K562 (cell line): ENCODE data around the gene CACNB2. TPM values are rescaled to one million over a fixed set of nuclear protein-coding genes. Genes with fewer than 3 reads are reported as not detected.

Source experiments
- ATAC-seq: fragments of 200-7000 bp; cut with Tn5 transposase; 3 replicates; pipeline ENCODE4 v1.9.1; 2020; ENCODE audit warnings: moderate library complexity
- BruUV-seq: library from RNA; stranded (reverse); fragments of 400-500 nt; replicated peaks from 2 replicates; lab custom pipeline; 2021; lab: Mats Ljungman, UMichigan
- CTCF ChIA-PET: fragments of 300-600 bp; formaldehyde crosslinking; extraction: SDS; loops from one replicate; lab custom pipeline; 2021; ENCODE audit warnings: low intra/inter-chr PET ratio; lab: Yijun Ruan, JAX
- POLR2A ChIA-PET: fragments of 300-600, 350-650 bp; sonication (Branson Sonifier 250); formaldehyde crosslinking; extraction: SDS; loops from one replicate; lab custom pipeline; 2021; ENCODE audit warnings: antibody characterized with exemption, inconsistent platforms; lab: Yijun Ruan, JAX
- DNase-seq, 4 experiments: peaks; one replicate each; pipeline versions ENCODE4 v3.0.0 to v3.0.0-alpha.2; 2011 to 2018; ENCODE audit warnings: low spot score in 3 of 4, mixed read lengths in 3 of 4; ENCODE audit errors: extremely low read depth in 1 of 4
- FAIRE-seq: peaks from 2 replicates; lab custom pipeline; 2011; peaks lifted over from hg19 to GRCh38; lab: Jason Lieb, UNC
- H2AFZ ChIP-seq: 2 replicates; pipeline ENCODE4 v1.6.0; 2011; ENCODE audit warnings: low read depth, low read length, control low read depth, inconsistent platforms
- H3K27ac ChIP-seq: fragments of 200-600 bp; 3 replicates; pipeline ENCODE4 v1.8.0; 2011; ENCODE audit warnings: low read depth, mild to moderate bottlenecking, control low read depth, inconsistent platforms, low read length, moderate library complexity, mixed read lengths; ENCODE audit errors: extremely low read depth
- H3K27me3 ChIP-seq, 2 experiments: fragments of 300-600 bp in 1 of 2; 2 replicates in 1 of 2; 3 replicates in 1 of 2; pipeline versions ENCODE4 v1.6.0 to v1.8.0; 2011; ENCODE audit warnings: inconsistent platforms in 2 of 2, low read length in 2 of 2, mild to moderate bottlenecking in 1 of 2, mixed read lengths in 1 of 2, moderate library complexity in 1 of 2; ENCODE audit not compliant: control insufficient read depth in 2 of 2, insufficient read depth in 2 of 2
- H3K36me3 ChIP-seq: fragments of 300-600 bp; 3 replicates; pipeline ENCODE4 v1.8.0; 2011; ENCODE audit warnings: mild to moderate bottlenecking, low read length, inconsistent platforms; ENCODE audit not compliant: control insufficient read depth, insufficient read depth
- H3K4me1 ChIP-seq, 2 experiments: fragments of 200-600 bp in 1 of 2; replicated peaks in 1 of 2; 2 replicates in 1 of 2; 3 replicates in 1 of 2; pipeline versions ENCODE4 v1.5.1 to v1.8.0; 2011; ENCODE audit warnings: inconsistent platforms in 2 of 2, low read length in 2 of 2, mild to moderate bottlenecking in 1 of 2, mixed read lengths in 1 of 2, moderate library complexity in 1 of 2; ENCODE audit not compliant: control insufficient read depth in 2 of 2, insufficient read depth in 2 of 2
- H3K4me2 ChIP-seq: 2 replicates; pipeline ENCODE4 v1.6.1; 2011; ENCODE audit warnings: low read length, control low read depth, inconsistent platforms, mixed read lengths; ENCODE audit not compliant: insufficient read depth
- H3K4me3 ChIP-seq: fragments of 200-600 bp; sonication (generic), shearing (Covaris generic); 2 replicates; pipeline ENCODE4 v1.5.1; 2016; ENCODE audit warnings: control low read depth, inconsistent platforms
- H3K79me2 ChIP-seq: fragments of 200-600 bp; 3 replicates; pipeline ENCODE4 v1.8.0; 2011; ENCODE audit warnings: low read length, inconsistent platforms; ENCODE audit not compliant: control insufficient read depth, insufficient read depth
- H3K9ac ChIP-seq, 2 experiments: 2 replicates each; pipeline versions ENCODE4 v1.6.0 to v1.6.1; 2011; ENCODE audit warnings: low read depth in 2 of 2, low read length in 2 of 2, control low read depth in 1 of 2, inconsistent platforms in 1 of 2, mild to moderate bottlenecking in 1 of 2, mixed read lengths in 1 of 2; ENCODE audit not compliant: insufficient read depth in 1 of 2
- H3K9me1 ChIP-seq: one replicate; pipeline ENCODE4 v1.6.0; 2011; ENCODE audit warnings: inconsistent platforms, mild to moderate bottlenecking, low read length, moderate library complexity; ENCODE audit not compliant: control insufficient read depth, insufficient read depth
- H3K9me3 ChIP-seq: replicated peaks from 2 replicates; pipeline ENCODE4 v1.5.1; 2011; ENCODE audit warnings: low read depth, low read length, inconsistent platforms; ENCODE audit not compliant: control insufficient read depth, insufficient read depth
- H4K20me1 ChIP-seq: replicated peaks from 2 replicates; pipeline ENCODE4 v1.6.1; 2011; ENCODE audit warnings: low read length, inconsistent platforms, mixed read lengths; ENCODE audit not compliant: control insufficient read depth, insufficient read depth
- ARID1B ChIP-seq: fragments of 450-650 bp; IDR thresholded peaks from 2 replicates; pipeline ENCODE4 v1.6.1; 2016; ENCODE audit warnings: antibody characterized with exemption, mild to moderate bottlenecking, inconsistent platforms
- ATF4 ChIP-seq: fragments of 450-650 bp; formaldehyde crosslinking; IDR thresholded peaks from 2 replicates; pipeline ENCODE4 v1.4.0; 2022; ENCODE audit warnings: mild to moderate bottlenecking, moderate library complexity
- C11orf30 ChIP-seq: fragments of 450-650 bp; IDR thresholded peaks from 2 replicates; pipeline ENCODE4 v1.6.1; 2016; ENCODE audit warnings: low read depth, mild to moderate bottlenecking
- ELF4 ChIP-seq: fragments of 450-650 bp; formaldehyde crosslinking; IDR thresholded peaks from 2 replicates; pipeline ENCODE4 v1.4.0; 2022; ENCODE audit warnings: missing genetic modification characterization
- NCOA6 ChIP-seq: fragments of 450-650 bp; IDR thresholded peaks from 2 replicates; pipeline ENCODE4 v1.6.1; 2017; ENCODE audit warnings: mild to moderate bottlenecking
- NFE2 ChIP-seq: IDR thresholded peaks from 2 replicates; pipeline ENCODE4 v1.6.1; 2014; ENCODE audit warnings: antibody characterized with exemption, low read depth
- PYGO2 ChIP-seq: fragments of 450-650 bp; IDR thresholded peaks from 2 replicates; pipeline ENCODE4 v1.6.1; 2016; ENCODE audit warnings: mild to moderate bottlenecking, missing genetic modification characterization, moderate library complexity, missing compliant biosample characterization
- SMARCB1 ChIP-seq: IDR thresholded peaks from 2 replicates; pipeline ENCODE4 v1.6.1; 2011; ENCODE audit warnings: improper control_type of control experiment, low read depth; ENCODE audit not compliant: insufficient read length
- TEAD4 ChIP-seq, 2 experiments: sonication (generic) in 1 of 2; formaldehyde crosslinking in 1 of 2; IDR thresholded peaks; 2 replicates each; pipeline versions ENCODE4 v1.6.1 to v1.8.0; 2012 to 2022; ENCODE audit warnings: borderline replicate concordance in 1 of 2, inconsistent platforms in 1 of 2, low read length in 1 of 2, mild to moderate bottlenecking in 1 of 2, missing genetic modification reagents in 1 of 2
- TRIM28 ChIP-seq: fragments of 450-650 bp; IDR thresholded peaks from 2 replicates; pipeline ENCODE4 v1.6.1; 2017
- XRCC4 ChIP-seq: IDR thresholded peaks from one replicate; pipeline ENCODE4 v1.6.1; 2011; ENCODE audit not compliant: insufficient read depth, insufficient read length; ENCODE audit errors: extremely low read depth
- ZNF224 ChIP-seq: sonication (generic); formaldehyde crosslinking; IDR thresholded peaks from 2 replicates; pipeline ENCODE4 v1.8.0; 2022; ENCODE audit warnings: mild to moderate bottlenecking, missing genetic modification reagents
- WGBS: fragments of 100-300 bp; shearing (Covaris generic); methylation state at CpG from one replicate; pipeline ENCODE4 v1.1.6; 2016; ENCODE audit warnings: low coverage, mixed read lengths; ENCODE audit not compliant: insufficient coverage; ENCODE audit errors: missing lambda C conversion rate; 5-methylcytosine and 5-hydroxymethylcytosine counted together
- in situ Hi-C: fragments of 300-500 bp; cut with MboI; formaldehyde crosslinking; loops from 4 replicates; pipeline ENCODE4 v1.15.0; 2018; ENCODE audit warnings: inconsistent platforms, mixed read lengths
- intact Hi-C: fragments of 100-400 bp; cut with micrococcal nuclease; formaldehyde crosslinking; loops from 2 replicates; pipeline ENCODE4 v1.14.2; 2022
- polyA plus RNA-seq, 8 experiments: library from polyadenylated mRNA; depleted of rRNA in 4 of 8; stranded (reverse) in 5 of 8; unstranded in 3 of 8; fragments of >200 nt; fragmentation: Nextera tagmentation in 2 of 8; fragmentation: Illumina TruSeq in 1 of 8; extraction: Ambion mirVana in 2 of 8; extraction: Trizol in 1 of 8; gene quantifications; 2 replicates each; pipeline versions ENCODE4 v1.2.1 to v1.2.3, GENCODE V29; 2011 to 2014; ENCODE audit warnings: inconsistent platforms in 1 of 8, missing spikeins in 1 of 8
- total RNA-seq, 7 experiments: library from RNA; depleted of rRNA in 6 of 7; stranded (reverse); fragments of >200 nt in 6 of 7; fragmentation: Illumina TruSeq in 2 of 7; extraction: Trizol in 2 of 7; gene quantifications; 2 replicates each; pipeline versions ENCODE4 v1.2.1 to v1.2.3, GENCODE V29; 2011 to 2021; ENCODE audit warnings: low replicate concordance in 1 of 7
- TF ChIP-seq, protein P1 (sequence below), 2 experiments: fragments of 450-650 bp in 1 of 2; sonication (generic) in 1 of 2; formaldehyde crosslinking in 1 of 2; IDR thresholded peaks; 2 replicates each; pipeline versions ENCODE4 v1.7.1 to v1.9.0; 2016 to 2022; ENCODE audit warnings: inconsistent platforms in 1 of 2, mild to moderate bottlenecking in 1 of 2, missing genetic modification reagents in 1 of 2

CACNB2 gene
- total and polyA plus RNA-seq, 9 of the 15 experiments (the other 6 are each of a cell fraction or from before 2014, with no cell fraction given) = 1.8 to 2.2 TPM; not detected in 7

GRCh38 chr10:18260310-18260922, 120.2 kb downstream of the CACNB2 start:
- in situ Hi-C loops = no loop called here
- H3K9ac ChIP-seq = no peak overlapping the region
- H3K36me3 ChIP-seq = no peaks in the 10 kb centered on the region
- no peak overlapping the region for H2AFZ ChIP-seq
- no peaks in the 10 kb centered on the region for H3K4me1 ChIP-seq
- H4K20me1 ChIP-seq = no peaks in the 10 kb centered on the region
- intact Hi-C loops = no loop called here
- DNase-seq (no peak), FAIRE-seq (no peak), ATAC-seq (no peak)
- no peaks in the 10 kb centered on the region; a peak in 3 of 5 replicates for H3K27me3 ChIP-seq
- no peaks in the 10 kb centered on the region for H3K79me2 ChIP-seq
- ChIA-PET POLR2A (interaction anchor here (0.7 kb wide), 1 partner anchor 188 kb away, joined by 3 read pairs; no protein-coding TSS in a partner anchor), CTCF (no interaction called here)
- H3K9me1 ChIP-seq = no peaks in the 10 kb centered on the region
- no peak overlapping the region for H3K4me3 ChIP-seq
- H3K27ac ChIP-seq = no peak overlapping the region
- H3K9me3 ChIP-seq = no peaks in the 10 kb centered on the region
- BruUV-seq = no TSS peak
- no peak overlapping the region for H3K4me2 ChIP-seq
- TF ChIP-seq C11orf30 (no peak), ARID1B (no peak), SMARCB1 (no peak), NFE2 (no peak), PYGO2 (tag) (no peak), TEAD4 (IDR thresholded peaks at IDR 0.05; ENCODE audit: low read length) (no peak), TEAD4 (CRISPR knock-in tag; IDR thresholded peaks at IDR 0.05; ENCODE audit: borderline replicate concordance) (no peak), TRIM28 (no peak), ATF4 (no peak), XRCC4 (no peak), ELF4 (CRISPR knock-in tag) (no peak), ZNF224 (CRISPR knock-in tag) (no peak), NCOA6 (no peak)
- TF ChIP-seq, protein P1, sequence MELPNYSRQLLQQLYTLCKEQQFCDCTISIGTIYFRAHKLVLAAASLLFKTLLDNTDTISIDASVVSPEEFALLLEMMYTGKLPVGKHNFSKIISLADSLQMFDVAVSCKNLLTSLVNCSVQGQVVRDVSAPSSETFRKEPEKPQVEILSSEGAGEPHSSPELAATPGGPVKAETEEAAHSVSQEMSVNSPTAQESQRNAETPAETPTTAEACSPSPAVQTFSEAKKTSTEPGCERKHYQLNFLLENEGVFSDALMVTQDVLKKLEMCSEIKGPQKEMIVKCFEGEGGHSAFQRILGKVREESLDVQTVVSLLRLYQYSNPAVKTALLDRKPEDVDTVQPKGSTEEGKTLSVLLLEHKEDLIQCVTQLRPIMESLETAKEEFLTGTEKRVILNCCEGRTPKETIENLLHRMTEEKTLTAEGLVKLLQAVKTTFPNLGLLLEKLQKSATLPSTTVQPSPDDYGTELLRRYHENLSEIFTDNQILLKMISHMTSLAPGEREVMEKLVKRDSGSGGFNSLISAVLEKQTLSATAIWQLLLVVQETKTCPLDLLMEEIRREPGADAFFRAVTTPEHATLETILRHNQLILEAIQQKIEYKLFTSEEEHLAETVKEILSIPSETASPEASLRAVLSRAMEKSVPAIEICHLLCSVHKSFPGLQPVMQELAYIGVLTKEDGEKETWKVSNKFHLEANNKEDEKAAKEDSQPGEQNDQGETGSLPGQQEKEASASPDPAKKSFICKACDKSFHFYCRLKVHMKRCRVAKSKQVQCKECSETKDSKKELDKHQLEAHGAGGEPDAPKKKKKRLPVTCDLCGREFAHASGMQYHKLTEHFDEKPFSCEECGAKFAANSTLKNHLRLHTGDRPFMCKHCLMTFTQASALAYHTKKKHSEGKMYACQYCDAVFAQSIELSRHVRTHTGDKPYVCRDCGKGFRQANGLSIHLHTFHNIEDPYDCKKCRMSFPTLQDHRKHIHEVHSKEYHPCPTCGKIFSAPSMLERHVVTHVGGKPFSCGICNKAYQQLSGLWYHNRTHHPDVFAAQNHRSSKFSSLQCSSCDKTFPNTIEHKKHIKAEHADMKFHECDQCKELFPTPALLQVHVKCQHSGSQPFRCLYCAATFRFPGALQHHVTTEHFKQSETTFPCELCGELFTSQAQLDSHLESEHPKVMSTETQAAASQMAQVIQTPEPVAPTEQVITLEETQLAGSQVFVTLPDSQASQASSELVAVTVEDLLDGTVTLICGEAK (IDR thresholded peaks at IDR 0.05) = no peak
- TF ChIP-seq, protein P1 (CRISPR knock-in tag; IDR thresholded peaks at IDR 0.05) = no peak
- WGBS = 0% methylated on average over 18 of the region's 18 CpGs
